CD4-positive, alpha-beta T cell treated with Interleukin-17A for 4 hours (primary cell): Measurements from ENCODE around the gene HPS3.

Source experiments
- DNase-seq: peaks from one replicate; pipeline ENCODE4 v3.0.0-alpha.2; 2020; ENCODE audit warnings: mixed read lengths

Gene HPS3

DNA sequence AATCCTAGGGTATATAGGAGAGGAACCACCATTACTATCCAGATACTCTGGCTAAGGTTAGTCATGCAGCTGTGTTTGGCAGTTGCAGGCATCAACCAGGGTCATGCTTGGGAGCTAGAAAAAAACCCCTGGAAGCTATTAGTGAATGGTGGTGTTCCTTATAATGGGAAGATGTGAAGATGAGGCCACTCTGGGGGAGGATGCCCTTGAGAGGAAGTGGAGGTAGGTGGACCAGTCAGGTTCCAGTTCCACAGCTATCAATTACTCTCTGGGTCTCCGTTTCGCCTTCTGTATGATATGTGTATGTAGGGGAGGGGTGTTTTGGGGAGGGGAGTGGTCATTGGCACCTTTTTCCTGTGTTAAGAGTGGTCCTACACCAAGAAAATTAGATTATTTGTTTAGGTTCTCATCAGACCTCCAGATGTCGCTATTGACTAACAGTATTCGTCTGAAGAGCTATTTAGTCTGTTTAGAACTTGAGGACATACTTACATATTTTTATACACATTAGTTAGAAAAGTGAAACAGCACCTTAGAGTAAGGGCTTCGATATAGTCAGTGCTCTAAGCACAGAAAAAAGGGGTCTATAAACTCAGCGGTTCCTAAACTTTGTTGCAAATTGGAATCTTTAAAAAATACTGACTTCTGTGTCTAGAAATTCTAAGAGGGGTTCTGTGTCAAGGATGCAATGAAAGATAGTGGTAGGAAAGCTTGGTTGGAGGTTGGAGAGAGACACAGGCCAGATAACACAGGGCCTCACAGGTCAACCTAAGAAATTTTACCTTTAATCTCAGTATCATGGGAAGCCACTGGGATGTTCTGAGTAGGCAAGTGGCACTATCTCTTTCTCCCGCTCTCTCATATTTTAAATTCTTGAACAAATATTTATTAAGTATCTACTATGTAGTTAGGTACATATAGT, 9.1 kb upstream of the HPS3 start:
- DNase-seq, result no peak

DNA sequence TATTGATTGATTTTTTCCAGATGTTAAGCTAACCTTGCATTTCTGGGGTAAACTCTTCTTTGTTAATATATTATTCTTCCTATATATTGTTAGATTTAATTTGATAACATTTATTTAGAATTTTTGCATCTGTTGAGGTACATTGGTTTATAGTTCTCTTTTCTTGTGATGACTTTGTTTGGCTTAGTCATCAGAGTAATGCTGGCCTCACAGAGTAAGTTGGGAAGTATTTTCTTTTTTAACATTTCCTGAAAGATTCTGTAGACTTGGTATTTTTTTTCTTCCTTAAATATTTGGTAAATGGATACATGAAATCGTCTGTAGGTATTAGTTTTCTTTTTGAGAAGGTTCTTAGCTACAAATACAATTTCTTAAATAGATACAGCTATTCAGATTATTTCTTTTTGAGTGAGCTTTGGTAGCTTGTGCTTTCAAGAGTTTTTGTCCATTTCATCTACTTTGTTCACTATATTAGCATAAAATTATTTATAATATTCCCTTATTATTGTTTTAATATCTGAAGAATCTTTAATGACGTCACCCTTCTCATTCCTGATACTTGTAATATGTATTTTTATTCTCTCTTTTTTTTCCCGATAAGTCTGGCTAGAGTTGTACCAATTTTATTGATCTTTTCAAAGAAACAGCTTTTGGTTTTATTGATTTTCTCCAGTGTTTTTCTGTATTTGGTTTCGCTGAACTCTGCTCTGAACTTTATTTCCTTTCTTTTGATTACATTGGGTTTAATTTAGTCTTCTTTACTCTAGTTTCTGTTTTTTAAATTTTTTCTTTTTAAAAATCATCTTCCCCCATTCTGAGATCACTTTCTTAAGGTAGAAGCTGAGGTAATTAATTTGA, 6.5 kb upstream of the HPS3 start:
- DNase-seq, result no peak

DNA sequence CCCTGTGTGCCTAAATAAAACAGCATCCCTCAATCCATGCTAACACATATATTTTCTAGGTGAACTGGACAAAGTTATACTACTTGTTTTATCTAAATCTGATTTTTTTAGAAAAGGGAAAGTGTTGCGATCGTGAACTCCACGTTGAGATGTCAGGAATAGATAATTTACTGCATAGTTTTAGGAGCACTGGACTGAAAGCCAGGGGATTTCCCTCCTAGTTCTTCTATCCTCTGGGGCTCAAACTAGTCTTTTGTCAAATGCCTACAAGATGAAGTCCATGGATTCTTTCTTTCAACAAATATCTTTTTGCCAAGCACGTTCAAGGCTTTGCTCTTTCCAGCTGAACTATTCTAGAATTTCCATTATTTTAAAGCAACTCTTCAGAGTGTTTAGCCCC, 617 bp upstream of the HPS3 start:
- DNase-seq, result no peak

DNA sequence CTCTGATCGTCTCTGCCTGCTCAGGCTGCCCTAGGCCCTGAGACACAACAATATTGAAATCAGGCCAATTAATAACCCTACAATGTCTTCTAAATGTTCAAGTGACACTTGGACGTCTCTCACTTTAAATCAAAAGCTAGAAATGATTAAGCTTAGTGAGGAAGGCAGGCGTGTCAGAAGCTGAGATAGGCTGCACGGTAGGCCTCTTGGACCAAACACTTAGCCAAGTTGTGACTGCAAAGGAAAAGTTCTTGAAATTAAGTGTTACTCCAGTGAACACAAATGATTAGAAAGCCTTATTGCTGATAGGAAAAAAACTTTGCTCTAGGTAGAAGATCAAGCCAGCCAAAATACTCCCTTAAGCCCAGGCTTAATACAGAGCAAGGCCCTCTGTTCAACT, 2.2 kb downstream of the HPS3 start:
- DNase-seq, result no peak

DNA sequence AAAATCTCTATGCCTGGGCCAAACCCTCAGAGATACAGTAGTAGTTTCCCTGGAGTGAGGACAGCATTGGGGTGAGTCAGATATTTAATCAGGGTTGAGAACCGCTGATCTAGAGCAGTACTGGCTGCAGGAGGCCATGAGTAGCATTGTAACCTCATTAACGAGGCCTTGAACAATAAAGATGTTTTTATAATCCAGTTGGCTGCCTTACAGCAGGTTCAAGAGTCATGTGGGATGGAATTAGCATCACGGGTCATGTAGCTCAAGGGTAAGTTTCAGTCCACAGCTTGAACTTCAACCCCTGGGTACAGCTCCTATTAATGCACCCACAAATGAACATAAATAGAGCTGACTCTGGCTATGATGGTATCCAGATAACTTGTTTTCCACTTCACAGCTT, 5.1 kb downstream of the HPS3 start:
- no peak for DNase-seq

DNA sequence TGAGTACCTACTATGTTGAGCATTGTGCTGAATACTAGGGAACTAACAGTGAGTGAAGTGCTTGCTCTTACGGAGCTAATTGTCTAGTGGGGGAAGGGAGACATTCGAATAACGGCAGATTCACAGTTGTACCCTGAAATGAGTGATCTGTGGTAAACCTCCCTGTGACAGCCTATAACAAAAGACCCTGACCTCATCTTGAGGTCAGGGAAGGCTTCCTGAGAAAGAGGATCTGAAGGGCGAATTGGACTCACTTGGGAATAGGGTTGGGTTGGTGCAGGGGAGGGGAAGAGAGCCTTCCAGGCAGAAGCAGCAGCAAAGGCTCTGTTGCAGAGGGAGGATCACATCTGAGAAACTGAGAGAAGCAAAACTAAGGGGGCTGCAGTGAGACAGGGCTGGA, 13.2 kb downstream of the HPS3 start:
- no peak for DNase-seq

DNA sequence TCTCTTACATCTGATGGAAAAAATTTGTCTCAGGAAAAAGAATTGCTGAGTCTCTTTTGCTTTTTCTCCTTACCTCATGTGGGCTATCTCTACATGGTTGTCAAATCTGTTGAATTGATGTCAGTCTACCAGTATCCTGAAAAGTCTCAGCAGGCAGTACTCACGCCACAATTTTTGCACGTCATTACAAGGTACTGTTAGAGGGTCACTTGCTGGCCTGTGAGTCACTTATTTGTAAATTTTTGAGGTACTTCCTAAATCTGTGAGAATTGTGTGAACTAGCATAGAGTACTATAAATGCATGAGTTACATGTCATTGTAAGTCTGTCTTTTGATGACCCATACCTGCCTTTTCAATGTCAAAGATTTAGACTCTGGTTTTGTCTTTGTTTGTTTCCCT, 15.9 kb downstream of the HPS3 start:
- DNase-seq, result no peak

DNA sequence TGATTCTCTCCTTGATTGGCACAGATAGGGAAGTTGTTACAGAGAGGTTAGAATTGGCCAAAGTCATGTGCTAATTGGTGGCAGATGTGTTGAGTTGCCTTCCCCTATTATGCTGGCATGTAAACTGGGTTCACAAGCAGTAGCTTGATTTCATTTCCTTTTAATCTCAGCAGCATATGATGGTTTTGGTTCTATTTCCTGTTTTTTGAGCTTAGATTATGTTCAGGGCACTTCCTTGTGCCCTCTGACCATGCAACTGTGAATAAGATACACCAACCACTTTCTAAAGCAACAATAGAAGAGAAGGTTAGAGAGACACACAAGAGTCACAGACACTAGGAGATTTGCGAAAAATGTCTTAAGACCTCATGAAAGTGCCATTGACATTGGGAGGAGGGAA, 16.5 kb downstream of the HPS3 start:
- no peak for DNase-seq

DNA sequence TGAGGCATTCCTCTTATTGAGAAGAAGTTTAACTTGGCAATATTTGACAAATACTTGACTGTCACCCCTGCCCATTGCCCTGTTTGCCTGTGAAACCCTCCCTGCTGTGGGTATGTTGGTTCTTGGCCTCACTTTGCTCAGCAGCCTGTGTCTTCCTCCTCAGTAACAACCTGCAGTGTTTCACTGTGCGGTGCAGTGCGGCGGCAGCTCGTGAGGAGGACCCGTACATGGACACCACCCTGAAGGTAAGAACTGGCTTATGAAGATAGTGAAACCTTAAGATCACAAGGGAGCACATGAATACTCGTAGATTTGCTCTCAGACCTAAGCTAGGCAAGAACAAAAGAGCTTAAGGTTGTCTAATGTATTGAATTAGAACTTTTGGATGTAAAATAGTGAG, 21.0 kb downstream of the HPS3 start:
- DNase-seq, result no peak

DNA sequence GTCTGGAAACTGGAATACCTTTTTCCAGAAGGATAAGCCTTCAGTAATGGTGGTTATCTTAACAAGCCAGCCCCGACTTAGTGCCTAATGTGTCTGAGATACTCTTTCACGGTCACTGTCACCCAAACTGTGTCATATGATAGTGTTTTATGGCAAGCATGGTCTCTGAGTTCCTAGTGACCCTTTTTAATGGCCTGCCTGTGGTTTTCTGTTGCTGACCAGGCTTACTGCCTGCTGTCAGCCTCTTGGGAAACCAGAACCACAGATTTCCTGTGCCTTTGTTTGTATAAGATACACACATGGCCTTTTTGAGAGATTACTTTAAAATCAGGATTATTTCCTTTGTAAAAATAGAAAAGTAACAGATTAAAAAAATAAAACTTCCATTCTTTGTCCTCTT, 22.4 kb downstream of the HPS3 start:
- no peak for DNase-seq

DNA sequence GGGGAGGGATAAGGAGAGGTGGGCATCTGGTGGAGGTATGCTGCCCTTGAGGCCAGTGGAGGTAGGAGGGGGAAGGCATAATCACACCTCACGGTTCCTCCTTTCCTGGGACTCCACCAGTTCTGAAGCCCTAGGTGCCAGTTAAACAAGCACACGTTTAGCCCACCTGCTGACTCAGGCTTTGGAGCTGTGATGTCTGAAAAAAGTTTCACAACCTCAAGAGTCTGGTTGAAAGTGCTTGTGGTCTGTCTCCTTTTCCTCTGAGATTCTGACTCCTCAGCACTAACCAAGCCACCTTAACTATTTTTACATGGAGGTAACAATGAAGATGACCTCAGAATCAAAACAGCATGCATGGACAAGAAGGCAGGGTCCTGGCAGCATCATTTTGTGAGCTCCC, 23.0 kb downstream of the HPS3 start:
- no peak for DNase-seq

DNA sequence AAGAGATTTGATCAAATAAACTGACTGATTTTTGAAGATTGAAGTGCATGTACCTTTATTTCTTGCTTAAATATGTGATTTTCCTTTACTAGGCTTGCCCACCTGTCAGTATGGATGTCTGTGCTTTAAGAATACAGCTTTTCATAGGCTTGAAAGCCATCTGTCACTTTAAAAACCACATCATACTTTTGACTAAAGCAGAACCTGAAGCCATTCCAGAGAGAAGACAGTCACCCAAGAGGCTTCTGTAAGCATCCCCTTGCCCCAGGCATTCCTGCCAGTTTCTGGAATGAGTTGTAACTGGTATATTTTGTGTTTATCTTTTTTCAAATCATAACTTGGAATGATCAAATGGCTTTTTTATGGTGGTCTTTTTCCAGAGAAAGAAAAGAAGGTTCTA, 24.0 kb downstream of the HPS3 start:
- no peak for DNase-seq

DNA sequence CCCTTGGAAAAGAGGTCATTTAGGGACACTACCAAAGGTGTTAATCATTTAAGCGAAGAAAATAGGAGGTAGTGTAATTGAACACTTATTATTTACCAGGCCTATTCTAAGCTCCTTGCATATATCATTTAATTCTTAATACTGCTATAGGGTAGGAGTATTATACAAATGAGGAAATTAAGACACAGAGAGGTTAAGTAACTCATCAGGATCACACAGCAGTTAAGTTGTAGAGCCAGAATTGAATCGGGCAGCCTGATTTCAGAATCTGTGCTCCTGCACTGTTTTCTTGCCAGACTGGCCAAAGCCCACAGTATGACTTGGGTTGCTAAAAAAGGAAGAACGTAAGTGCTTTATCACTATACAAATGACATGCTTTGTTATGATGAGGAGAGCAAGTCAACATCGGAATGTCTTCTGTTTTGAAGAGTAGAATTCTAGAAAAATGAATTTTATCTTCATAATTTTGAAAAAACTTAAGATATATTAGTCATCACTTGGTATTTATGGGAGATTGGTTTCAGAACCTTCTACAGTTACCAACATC, 31.4 kb downstream of the HPS3 start:
- no peak for DNase-seq

DNA sequence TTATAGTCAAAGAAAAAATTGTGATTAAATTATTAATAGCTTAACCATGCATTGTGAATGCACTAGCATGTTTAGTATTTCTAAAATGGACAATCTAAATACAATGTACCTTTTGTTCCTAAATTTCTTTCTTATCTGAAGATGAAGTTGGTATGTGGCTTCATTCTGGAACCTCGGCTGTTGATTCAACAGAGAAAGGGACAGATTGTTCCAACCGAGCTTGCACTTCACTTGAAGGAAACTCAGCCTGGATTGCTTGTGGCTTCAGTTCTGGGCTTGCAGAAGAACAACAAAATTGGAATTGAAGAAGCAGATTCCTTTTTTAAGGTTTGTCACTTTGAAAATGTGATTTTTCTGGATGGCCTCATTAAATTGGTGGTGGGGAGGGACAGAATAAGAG, 32.6 kb downstream of the HPS3 start:
- DNase-seq, result no peak

DNA sequence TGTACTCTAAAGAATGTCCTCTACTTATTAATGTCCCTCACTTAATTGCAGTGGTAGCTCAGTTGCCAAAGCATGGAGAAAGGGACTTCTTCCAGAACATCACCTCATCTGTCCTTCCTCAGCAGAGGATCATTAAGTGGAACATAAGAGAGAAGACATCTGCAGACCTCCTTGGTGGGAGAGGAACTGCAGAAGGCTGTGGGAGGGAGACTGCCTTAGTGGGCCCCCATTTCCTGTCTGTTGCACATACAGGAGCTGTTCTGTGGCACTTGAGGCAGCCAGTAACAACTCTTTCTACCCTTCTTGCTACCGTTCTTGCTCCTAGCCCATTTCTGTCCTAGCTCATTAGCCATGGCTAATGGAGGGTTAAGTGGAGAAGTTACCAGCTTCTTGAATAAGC, 33.6 kb downstream of the HPS3 start:
- no peak for DNase-seq

DNA sequence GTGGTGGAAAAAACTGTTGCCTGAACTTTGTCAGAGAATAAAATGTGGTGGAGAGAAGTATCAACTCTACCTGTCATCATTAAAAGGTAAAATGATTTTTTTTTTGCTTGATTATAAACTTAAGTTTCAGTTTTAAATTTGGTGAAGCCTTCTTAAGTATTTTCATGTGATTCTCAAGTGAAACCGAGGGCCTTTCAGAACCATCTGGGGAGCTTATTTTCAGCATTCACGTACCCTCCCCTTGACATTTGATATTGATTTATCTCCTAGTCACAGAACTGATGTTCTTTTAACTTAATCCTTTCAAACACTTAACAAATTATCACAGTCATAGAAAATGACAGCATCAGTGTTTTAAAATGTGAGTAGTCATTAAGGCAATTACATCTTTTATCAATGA, 38.5 kb downstream of the HPS3 start:
- DNase-seq, result no peak

DNA sequence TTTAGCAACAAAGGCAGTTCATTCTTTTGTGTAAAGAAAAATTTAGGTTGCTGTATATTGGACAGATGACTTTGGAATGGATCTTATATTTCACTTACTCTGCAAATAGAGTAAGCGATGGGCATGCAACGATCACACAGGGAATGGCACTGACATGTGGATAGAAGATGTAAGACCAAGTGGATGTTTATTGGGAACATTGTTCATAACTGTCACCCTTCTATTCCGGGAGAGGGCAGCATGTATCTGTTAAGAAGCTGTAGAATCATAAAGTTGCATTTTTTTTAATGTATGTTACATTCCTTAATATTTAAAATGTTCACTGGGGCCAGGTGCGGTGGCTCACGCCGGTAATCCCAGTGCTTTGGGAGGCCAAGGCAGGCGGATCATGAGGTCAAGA, 41.2 kb downstream of the HPS3 start:
- no peak for DNase-seq

DNA sequence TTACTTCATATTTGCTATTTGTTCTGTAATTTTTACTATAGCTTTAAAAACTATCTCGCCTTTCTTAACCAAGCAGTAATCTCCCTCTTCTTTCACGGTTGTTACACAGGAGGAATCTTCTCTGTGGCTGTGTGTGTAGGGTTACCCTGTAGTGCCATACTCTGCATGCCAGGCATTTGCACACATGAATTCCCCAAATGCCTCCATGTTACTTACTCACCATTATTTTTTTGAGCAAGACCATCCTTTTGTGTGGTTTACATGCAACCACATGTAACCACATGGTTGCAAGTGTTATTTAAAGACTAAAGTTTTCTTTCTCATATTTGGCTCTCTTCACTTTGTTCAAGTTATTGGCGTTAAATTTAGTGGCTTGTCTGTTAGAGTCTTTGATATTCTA, 45.5 kb downstream of the HPS3 start:
- DNase-seq, result no peak

DNA sequence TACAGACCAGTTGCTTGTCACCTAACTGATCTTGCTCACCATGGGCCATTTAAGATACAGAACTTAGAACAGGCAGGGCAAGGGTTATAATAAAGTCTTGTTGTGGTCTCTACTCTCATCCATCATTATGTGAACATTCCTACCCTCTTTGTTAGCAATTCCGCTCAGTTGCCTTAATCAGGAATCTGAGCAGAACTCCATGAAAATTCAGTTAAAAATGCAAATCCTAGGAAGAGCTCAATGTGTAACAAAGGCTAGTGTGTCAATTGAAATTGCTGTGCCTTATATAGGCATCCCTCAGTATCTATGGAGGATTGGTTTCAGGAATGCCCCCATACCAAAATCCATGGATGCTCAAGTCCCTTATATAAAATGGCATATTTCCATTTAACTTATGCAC, 47.7 kb downstream of the HPS3 start:
- DNase-seq, result no peak

DNA sequence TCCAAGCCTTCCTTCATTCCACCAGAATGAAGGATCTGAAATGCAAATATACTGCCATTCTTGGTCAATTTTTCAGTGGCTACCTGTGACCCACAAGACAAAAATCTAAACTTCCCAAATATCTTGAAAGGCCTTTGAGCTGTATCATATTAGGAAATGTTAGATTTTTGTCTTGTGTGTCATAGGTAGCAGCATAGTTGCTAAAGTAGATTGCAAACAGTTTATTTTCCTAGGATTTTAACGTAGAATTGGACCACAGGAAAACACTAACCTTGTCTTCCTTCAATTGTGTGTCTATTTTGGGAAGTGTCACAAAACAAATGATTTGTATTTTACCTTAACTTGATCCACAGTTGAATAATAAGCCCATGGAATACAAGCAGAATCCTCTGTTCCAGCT, 49.8 kb downstream of the HPS3 start:
- no peak for DNase-seq

DNA sequence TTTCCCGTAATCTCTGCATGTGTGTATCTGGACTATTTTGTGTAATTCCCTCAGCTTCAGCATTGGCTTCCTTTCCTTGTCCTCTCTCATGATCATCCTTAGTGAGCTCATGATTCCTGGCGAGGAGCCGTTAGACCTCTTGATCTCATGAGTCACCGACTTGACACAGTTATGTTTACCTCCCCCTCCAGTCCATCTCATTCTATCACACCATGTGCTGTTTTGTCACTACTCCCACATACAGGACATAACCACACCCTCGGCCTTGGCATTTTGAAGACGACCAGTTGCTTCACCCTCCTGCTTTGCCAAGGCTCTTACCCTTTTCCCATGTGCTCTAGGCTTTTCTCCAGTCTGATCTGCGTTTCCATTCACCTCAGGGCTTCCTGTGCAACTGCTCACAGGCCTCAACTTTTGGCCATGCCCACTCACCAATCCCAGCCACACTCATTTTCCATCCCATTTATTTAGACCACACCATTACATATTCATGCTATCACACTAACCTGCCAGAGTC, 50.7 kb downstream of the HPS3 start:
- no peak for DNase-seq

DNA sequence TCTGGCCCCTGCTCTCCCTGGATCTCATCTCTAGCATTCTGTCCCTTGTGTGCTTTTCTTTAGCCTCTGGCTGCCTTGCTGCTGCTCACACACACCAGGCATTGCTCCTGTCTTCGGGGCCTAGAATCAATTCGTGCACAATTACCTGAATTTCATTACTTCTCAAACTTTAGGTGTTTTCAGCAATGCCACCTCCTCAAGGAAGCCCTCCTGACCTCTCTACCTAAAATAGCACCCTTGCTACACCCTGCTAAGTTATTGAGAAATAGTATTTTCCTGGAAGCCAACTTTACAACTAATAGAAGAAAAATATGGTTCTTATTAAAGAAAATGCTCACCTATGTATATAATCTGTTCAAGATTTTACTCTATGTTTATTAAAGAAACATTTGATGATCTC, 51.7 kb downstream of the HPS3 start:
- no peak for DNase-seq

DNA sequence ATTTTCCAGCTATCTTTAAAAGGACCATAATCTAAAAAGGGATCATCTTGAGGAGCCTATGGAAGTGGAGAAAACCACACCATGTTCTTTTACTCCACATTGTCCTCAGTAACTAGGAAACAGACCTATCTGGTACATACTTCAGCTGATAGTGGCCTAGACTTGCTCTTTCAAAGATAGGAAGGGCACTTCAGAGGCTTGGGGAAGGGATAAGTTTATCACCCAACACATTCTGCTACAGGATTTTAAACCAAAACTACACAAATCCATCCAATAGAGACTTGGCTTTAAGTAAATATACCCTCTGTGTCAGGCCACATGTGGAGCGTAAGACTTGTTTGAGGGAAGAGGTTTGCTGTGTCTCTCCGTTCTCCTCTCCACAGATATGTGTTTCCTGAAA, 56.8 kb downstream of the HPS3 start:
- no peak for DNase-seq

DNA sequence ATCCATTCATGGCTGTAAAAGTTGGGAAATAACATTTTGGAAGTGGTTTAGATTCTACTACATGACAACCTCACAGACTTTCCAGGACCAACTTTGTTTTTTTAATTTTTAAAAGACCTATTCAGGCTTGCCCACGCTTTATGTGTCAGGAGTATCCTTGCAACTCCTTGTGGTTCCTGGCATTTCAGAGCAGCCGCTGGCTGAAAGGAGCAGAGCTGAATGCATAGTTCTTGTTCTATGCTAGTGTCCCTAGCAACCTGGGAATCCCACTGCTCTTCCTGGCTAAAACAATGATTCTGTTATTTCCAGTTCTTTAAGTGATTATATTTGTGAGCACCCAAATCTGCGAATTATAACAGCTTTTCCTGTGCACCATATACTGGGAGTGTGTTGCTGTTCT, 57.3 kb downstream of the HPS3 start:
- no peak for DNase-seq
